GM12878 (cell line): Measurements from ENCODE around the gene POP5. TPM values are rescaled to one million over a fixed set of nuclear protein-coding genes. Genes with fewer than 3 reads are reported as not detected.

Experiments
- ASH2L ChIP-seq: fragments of 300-600, 200-600 bp; sonication (generic); IDR thresholded peaks from 2 replicates; pipeline ENCODE4 v1.6.1; 2017; ENCODE audit warnings: low read depth, mild to moderate bottlenecking, borderline replicate concordance
- ATF7 ChIP-seq: fragments of 450-650 bp; IDR thresholded peaks from 2 replicates; pipeline ENCODE4 v1.6.1; 2016; ENCODE audit warnings: low read depth, mild to moderate bottlenecking
- EGR1 ChIP-seq, 2 experiments: IDR thresholded peaks; 1 replicate in 1 of 2; 2 replicates in 1 of 2; pipeline ENCODE4 v1.6.1; 2011 to 2012; ENCODE audit warnings: low read depth in 2 of 2, low read length in 2 of 2, borderline replicate concordance in 1 of 2, mild to moderate bottlenecking in 1 of 2, moderate library complexity in 1 of 2
- GATAD2B ChIP-seq: fragments of 450-650 bp; conservative IDR thresholded peaks from 2 replicates; pipeline ENCODE4 v1.6.1; 2017; ENCODE audit warnings: low read depth, mild to moderate bottlenecking, moderate library complexity
- IKZF2 ChIP-seq, 2 experiments: fragments of 450-650 bp; IDR thresholded peaks; 2 replicates each; pipeline ENCODE4 v1.6.1; 2017; ENCODE audit warnings: mild to moderate bottlenecking in 2 of 2, moderate library complexity in 2 of 2
- IRF3 ChIP-seq: fragments of 450-650 bp; IDR thresholded peaks from 2 replicates; pipeline ENCODE4 v1.6.1; 2014; ENCODE audit warnings: mild to moderate bottlenecking
- LARP7 ChIP-seq: fragments of 450-650 bp; IDR thresholded peaks from 2 replicates; pipeline ENCODE4 v1.6.1; 2017; ENCODE audit warnings: mild to moderate bottlenecking
- NFIC ChIP-seq: IDR thresholded peaks from 2 replicates; pipeline ENCODE4 v1.6.1; 2012; ENCODE audit warnings: low read depth, mild to moderate bottlenecking, inconsistent platforms, low read length, moderate library complexity
- NFXL1 ChIP-seq: fragments of 450-650 bp; IDR thresholded peaks from 2 replicates; pipeline ENCODE4 v1.6.1; 2017; ENCODE audit warnings: antibody characterized with exemption, mild to moderate bottlenecking, borderline replicate concordance
- NR2C2 ChIP-seq: IDR thresholded peaks from 2 replicates; pipeline ENCODE4 v1.6.1; 2011; ENCODE audit warnings: borderline replicate concordance, low read depth; ENCODE audit not compliant: control insufficient read depth, insufficient read length
- POLR2AphosphoS5 ChIP-seq: IDR thresholded peaks from 2 replicates; pipeline ENCODE4 v1.6.1; 2011; ENCODE audit warnings: mild to moderate bottlenecking, low read length, inconsistent platforms
- RAD21 ChIP-seq: IDR thresholded peaks from 2 replicates; pipeline ENCODE4 v1.6.1; 2011; ENCODE audit warnings: mild to moderate bottlenecking, low read depth, low read length, moderate library complexity; ENCODE audit not compliant: insufficient read depth
- RCOR1 ChIP-seq: conservative IDR thresholded peaks from 2 replicates; pipeline ENCODE4 v1.6.1; 2012; ENCODE audit warnings: low read depth, low read length, improper control_type of control experiment
- SIN3A ChIP-seq: IDR thresholded peaks from 2 replicates; pipeline ENCODE4 v1.6.1; 2012; ENCODE audit warnings: low read depth, low read length, improper control_type of control experiment
- SREBF2 ChIP-seq: IDR thresholded peaks from 2 replicates; pipeline ENCODE4 v1.6.1; 2012; ENCODE audit warnings: mild to moderate bottlenecking, low read length
- TARDBP ChIP-seq: IDR thresholded peaks from 2 replicates; pipeline ENCODE4 v1.6.1; 2016; ENCODE audit warnings: borderline replicate concordance
- TCF3 ChIP-seq: IDR thresholded peaks from 2 replicates; pipeline ENCODE4 v1.6.1; 2012; ENCODE audit warnings: low read depth, mild to moderate bottlenecking, low read length, borderline replicate concordance; ENCODE audit not compliant: insufficient read depth
- WRNIP1 ChIP-seq: IDR thresholded peaks from 2 replicates; pipeline ENCODE4 v1.6.1; 2011; ENCODE audit warnings: low read depth, low read length, improper control_type of control experiment, borderline replicate concordance
- ZNF207 ChIP-seq: fragments of 450-650 bp; IDR thresholded peaks from 2 replicates; pipeline ENCODE4 v1.6.1; 2014; ENCODE audit warnings: antibody characterized with exemption, mild to moderate bottlenecking, borderline replicate concordance
- ZNF622 ChIP-seq: fragments of 450-650 bp; IDR thresholded peaks from 2 replicates; pipeline ENCODE4 v1.6.1; 2017; ENCODE audit warnings: mild to moderate bottlenecking, inconsistent platforms
- polyA plus RNA-seq, 11 experiments: library from polyadenylated mRNA; depleted of rRNA in 4 of 11; unstranded in 6 of 11; stranded (reverse) in 5 of 11; fragments of >200 nt; fragmentation: Nextera tagmentation in 4 of 11; fragmentation: Illumina TruSeq in 1 of 11; extraction: Ambion mirVana in 4 of 11; extraction: Trizol in 1 of 11; gene quantifications; 1 replicate in 1 of 11; 2 replicates in 10 of 11; pipeline versions ENCODE4 v1.2.1 to v1.2.3, GENCODE V29; 2011 to 2016; ENCODE audit warnings: inconsistent platforms in 2 of 11, missing spikeins in 2 of 11, low read depth in 1 of 11
- total RNA-seq, 4 experiments: library from RNA; depleted of rRNA in 3 of 4; stranded (reverse); fragments of >200 nt in 3 of 4; fragmentation: Illumina TruSeq in 1 of 4; extraction: Trizol in 1 of 4; gene quantifications; 2 replicates each; pipeline versions ENCODE4 v1.2.1 to v1.2.3, GENCODE V29; 2013 to 2021
- TF ChIP-seq, protein P1 (sequence below): fragments of 450-650 bp; IDR thresholded peaks from 2 replicates; pipeline ENCODE4 v1.6.1; 2017; ENCODE audit warnings: mild to moderate bottlenecking, moderate library complexity
- TF ChIP-seq, protein P2 (sequence below): IDR thresholded peaks from 2 replicates; pipeline ENCODE4 v1.6.1; 2011; ENCODE audit warnings: low read depth, low read length, improper control_type of control experiment, borderline replicate concordance
- TF ChIP-seq, protein P3 (sequence below): fragments of 150-350 bp; IDR thresholded peaks from 2 replicates; pipeline ENCODE4 v1.6.1; 2014; ENCODE audit warnings: mild to moderate bottlenecking, low read depth, low read length

POP5 gene
- total and polyA plus RNA-seq, 10 of the 15 experiments (the other 5 are each of a cell fraction or from before 2014, with no cell fraction given) = 50.3 to 234 (median 83.7) TPM

DNA sequence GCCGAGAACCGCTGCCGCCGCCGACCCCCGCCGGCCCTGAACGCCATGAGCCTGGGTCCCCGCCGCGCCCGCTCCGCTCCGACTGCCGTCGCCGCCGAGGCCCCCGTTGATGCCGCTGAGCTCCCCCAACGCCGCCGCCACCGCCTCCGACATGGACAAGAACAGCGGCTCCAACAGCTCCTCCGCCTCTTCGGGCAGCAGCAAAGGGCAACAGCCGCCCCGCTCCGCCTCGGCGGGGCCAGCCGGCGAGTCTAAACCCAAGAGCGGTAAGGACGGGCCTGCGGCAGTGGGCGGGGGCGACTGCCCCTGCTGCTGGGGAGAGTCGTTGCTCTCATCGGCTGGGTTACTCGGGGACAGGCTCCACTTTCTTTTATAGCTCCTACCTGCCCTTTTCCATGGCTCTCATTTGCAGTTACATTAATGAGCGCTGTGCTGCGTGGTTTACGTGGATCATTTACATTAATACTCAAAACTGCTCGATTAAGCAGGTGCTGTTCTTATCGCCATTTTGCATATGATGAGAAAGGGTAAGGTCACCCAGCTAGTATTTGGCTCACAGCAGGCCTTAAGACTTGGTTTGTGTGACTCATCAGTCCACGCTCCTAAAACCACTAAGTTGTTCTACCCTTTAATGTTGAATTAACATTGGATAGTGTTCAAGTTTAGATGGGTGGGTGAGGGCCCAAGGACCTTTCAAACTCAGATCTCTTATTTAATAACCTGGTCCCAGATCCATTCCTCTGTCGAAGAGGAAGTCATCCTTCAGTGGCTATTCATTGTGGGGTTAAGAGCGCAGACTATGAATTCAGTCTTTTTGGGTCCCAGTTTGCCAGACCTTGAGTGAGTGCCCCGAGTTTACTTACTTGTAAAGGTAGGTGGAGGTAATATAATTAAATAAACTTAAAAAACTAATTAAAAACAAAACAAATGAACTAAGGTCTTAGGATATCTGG, 46.2 kb downstream of the POP5 start (continued):
- no peak for TF ChIP-seq GATAD2B
- 0 out of 3 replicates have a peak, but pooled peaks of 1 of the 2 experiments have one; percentile 53 for TF ChIP-seq EGR1 (IDR thresholded peaks at IDR 0.05; ENCODE audit: borderline replicate concordance in 1 of 2, low read depth in 2 of 2, low read length in 2 of 2)
- TF ChIP-seq ASH2L = no peak
- TF ChIP-seq NFIC = no peak
- no peak for TF ChIP-seq NR2C2
- TF ChIP-seq RAD21 = no peak
- 0 out of 2 replicates have a peak, but pooled peaks have one; percentile 19 for TF ChIP-seq SIN3A
- TF ChIP-seq NFXL1 = no peak
- TF ChIP-seq ATF7 = no peak
- TF ChIP-seq SREBF2 = no peak
- no peak for TF ChIP-seq TARDBP
- no peak for TF ChIP-seq IRF3
- TF ChIP-seq ZNF207 = no peak
- TF ChIP-seq TCF3 = no peak
- TF ChIP-seq, protein P1, sequence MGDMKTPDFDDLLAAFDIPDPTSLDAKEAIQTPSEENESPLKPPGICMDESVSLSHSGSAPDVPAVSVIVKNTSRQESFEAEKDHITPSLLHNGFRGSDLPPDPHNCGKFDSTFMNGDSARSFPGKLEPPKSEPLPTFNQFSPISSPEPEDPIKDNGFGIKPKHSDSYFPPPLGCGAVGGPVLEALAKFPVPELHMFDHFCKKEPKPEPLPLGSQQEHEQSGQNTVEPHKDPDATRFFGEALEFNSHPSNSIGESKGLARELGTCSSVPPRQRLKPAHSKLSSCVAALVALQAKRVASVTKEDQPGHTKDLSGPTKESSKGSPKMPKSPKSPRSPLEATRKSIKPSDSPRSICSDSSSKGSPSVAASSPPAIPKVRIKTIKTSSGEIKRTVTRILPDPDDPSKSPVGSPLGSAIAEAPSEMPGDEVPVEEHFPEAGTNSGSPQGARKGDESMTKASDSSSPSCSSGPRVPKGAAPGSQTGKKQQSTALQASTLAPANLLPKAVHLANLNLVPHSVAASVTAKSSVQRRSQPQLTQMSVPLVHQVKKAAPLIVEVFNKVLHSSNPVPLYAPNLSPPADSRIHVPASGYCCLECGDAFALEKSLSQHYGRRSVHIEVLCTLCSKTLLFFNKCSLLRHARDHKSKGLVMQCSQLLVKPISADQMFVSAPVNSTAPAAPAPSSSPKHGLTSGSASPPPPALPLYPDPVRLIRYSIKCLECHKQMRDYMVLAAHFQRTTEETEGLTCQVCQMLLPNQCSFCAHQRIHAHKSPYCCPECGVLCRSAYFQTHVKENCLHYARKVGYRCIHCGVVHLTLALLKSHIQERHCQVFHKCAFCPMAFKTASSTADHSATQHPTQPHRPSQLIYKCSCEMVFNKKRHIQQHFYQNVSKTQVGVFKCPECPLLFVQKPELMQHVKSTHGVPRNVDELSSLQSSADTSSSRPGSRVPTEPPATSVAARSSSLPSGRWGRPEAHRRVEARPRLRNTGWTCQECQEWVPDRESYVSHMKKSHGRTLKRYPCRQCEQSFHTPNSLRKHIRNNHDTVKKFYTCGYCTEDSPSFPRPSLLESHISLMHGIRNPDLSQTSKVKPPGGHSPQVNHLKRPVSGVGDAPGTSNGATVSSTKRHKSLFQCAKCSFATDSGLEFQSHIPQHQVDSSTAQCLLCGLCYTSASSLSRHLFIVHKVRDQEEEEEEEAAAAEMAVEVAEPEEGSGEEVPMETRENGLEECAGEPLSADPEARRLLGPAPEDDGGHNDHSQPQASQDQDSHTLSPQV = no peak
- TF ChIP-seq POLR2AphosphoS5 = no peak
- TF ChIP-seq WRNIP1 = no peak
- TF ChIP-seq, protein P2, sequence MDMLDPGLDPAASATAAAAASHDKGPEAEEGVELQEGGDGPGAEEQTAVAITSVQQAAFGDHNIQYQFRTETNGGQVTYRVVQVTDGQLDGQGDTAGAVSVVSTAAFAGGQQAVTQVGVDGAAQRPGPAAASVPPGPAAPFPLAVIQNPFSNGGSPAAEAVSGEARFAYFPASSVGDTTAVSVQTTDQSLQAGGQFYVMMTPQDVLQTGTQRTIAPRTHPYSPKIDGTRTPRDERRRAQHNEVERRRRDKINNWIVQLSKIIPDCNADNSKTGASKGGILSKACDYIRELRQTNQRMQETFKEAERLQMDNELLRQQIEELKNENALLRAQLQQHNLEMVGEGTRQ = no peak
- no peak for TF ChIP-seq RCOR1
- peak; percentile 69; the same call in 1 of the 2 replicates for TF ChIP-seq LARP7
- TF ChIP-seq, protein P3, sequence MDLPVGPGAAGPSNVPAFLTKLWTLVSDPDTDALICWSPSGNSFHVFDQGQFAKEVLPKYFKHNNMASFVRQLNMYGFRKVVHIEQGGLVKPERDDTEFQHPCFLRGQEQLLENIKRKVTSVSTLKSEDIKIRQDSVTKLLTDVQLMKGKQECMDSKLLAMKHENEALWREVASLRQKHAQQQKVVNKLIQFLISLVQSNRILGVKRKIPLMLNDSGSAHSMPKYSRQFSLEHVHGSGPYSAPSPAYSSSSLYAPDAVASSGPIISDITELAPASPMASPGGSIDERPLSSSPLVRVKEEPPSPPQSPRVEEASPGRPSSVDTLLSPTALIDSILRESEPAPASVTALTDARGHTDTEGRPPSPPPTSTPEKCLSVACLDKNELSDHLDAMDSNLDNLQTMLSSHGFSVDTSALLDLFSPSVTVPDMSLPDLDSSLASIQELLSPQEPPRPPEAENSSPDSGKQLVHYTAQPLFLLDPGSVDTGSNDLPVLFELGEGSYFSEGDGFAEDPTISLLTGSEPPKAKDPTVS = no peak
- TF ChIP-seq ZNF622 = no peak
- no peak for TF ChIP-seq IKZF2 (IDR thresholded peaks at IDR 0.05)
